NCI-H345 treated with DMSO at 0.1 percent for 48 hours (cell line): Measurements from ENCODE around the gene C5orf15.
A peak's percentile ranks its signal among the peaks of the same experiment; 100 is the strongest.
"Not testable (repeated sequence)": the region's sequence is repeated elsewhere in the genome, so short reads cannot be mapped to it uniquely, and the experiment has no call there.

Experiments
- DNase-seq: peaks from one replicate; lab custom pipeline; 2025; ENCODE audit not compliant: unreplicated experiment; lab: John Stamatoyannopoulos, UW

Gene C5orf15

GRCh38 chr5:133994297-133994989 lies 26.0 kb upstream of the C5orf15 start:
- no peak for DNase-seq

GRCh38 chr5:133993185-133993936 lies 24.9 kb upstream of the C5orf15 start:
- DNase-seq = no peak

- DNase-seq = peak; percentile 69
These were observed 24.2 kb upstream of the C5orf15 start for GRCh38 chr5:133992429-133993155.

GRCh38 chr5:133991171-133991910 lies 22.9 kb upstream of the C5orf15 start:
- DNase-seq = no peak

- peak; percentile 21 for DNase-seq
These were observed 22.0 kb upstream of the C5orf15 start for GRCh38 chr5:133990396-133990795.

GRCh38 chr5:133985540-133986180 lies 17.2 kb upstream of the C5orf15 start:
- no peak for DNase-seq

- DNase-seq = no peak
These were observed 15.2 kb upstream of the C5orf15 start for GRCh38 chr5:133983674-133984073.

- DNase-seq = no peak
These were observed 13.3 kb upstream of the C5orf15 start for GRCh38 chr5:133981714-133982113.

- no peak for DNase-seq
These were observed 12.2 kb upstream of the C5orf15 start for GRCh38 chr5:133980652-133981051.

- no peak for DNase-seq
These were observed 10.5 kb upstream of the C5orf15 start for GRCh38 chr5:133978943-133979342.

GRCh38 chr5:133977858-133978257 lies 9.4 kb upstream of the C5orf15 start:
- no peak for DNase-seq

- DNase-seq = peak; percentile 16
These were observed 8.8 kb upstream of the C5orf15 start for GRCh38 chr5:133977161-133977787.

GRCh38 chr5:133975546-133975945 lies 7.1 kb upstream of the C5orf15 start:
- not testable (repeated sequence) for DNase-seq

GRCh38 chr5:133974142-133974541 lies 5.7 kb upstream of the C5orf15 start:
- DNase-seq = no peak

- no peak for DNase-seq
These were observed 2.0 kb upstream of the C5orf15 start for GRCh38 chr5:133970325-133970909.

GRCh38 chr5:133969654-133970324 lies 1.4 kb upstream of the C5orf15 start:
- DNase-seq = no peak

- no peak for DNase-seq
These were observed 674 bp downstream of the C5orf15 start for GRCh38 chr5:133967698-133968203.

GRCh38 chr5:133967124-133967523 lies 1.3 kb downstream of the C5orf15 start:
- no peak for DNase-seq

GRCh38 chr5:133966090-133966489 lies 2.3 kb downstream of the C5orf15 start:
- DNase-seq = no peak
